Testis (tissue), 2 donors: ENCODE measurements around the gene SPPL2B.
"Not testable (repeated sequence)": the region's sequence is repeated elsewhere in the genome, so short reads cannot be mapped to it uniquely, and the experiment has no call there.

Experiments used
- POLR2A ChIP-seq: fragments of 450-650 bp; IDR thresholded peaks from one replicate; pipeline ENCODE4 v1.6.1; 2017; ENCODE audit warnings: antibody characterized with exemption, mild to moderate bottlenecking, moderate library complexity
- TF ChIP-seq, protein P1 (sequence below), 3 experiments: fragments of 450-650 bp in 2 of 3; fragments of 200-600 bp in 1 of 3; sonication (generic) in 1 of 3; IDR thresholded peaks; one replicate each; pipeline ENCODE4 v1.5.1; 2016 to 2019; ENCODE audit warnings: antibody characterized with exemption in 3 of 3, mild to moderate bottlenecking in 2 of 3, moderate library complexity in 1 of 3

DNA sequence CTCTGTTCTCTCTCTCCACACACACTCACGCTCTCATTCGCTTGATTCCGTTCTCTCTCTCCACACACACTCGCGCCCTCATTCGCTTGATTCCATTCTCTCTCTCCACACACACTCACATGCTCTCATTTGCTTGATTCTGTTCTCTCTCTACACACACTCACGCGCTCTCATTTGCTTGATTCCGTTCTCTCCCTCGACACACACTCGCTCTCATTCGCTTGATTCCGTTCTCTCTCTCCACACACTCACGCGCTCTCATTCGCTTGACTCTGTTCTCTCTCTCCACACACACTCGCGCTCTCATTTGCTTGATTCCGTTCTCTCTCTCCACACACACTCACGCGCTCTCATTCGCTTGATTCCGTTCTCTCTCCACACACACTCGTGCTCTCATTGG lies 21.3 kb downstream of the SPPL2B start:
- TF ChIP-seq, protein P1, sequence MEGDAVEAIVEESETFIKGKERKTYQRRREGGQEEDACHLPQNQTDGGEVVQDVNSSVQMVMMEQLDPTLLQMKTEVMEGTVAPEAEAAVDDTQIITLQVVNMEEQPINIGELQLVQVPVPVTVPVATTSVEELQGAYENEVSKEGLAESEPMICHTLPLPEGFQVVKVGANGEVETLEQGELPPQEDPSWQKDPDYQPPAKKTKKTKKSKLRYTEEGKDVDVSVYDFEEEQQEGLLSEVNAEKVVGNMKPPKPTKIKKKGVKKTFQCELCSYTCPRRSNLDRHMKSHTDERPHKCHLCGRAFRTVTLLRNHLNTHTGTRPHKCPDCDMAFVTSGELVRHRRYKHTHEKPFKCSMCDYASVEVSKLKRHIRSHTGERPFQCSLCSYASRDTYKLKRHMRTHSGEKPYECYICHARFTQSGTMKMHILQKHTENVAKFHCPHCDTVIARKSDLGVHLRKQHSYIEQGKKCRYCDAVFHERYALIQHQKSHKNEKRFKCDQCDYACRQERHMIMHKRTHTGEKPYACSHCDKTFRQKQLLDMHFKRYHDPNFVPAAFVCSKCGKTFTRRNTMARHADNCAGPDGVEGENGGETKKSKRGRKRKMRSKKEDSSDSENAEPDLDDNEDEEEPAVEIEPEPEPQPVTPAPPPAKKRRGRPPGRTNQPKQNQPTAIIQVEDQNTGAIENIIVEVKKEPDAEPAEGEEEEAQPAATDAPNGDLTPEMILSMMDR (IDR thresholded peaks at IDR 0.05) = not testable (repeated sequence)
- not testable (repeated sequence) for TF ChIP-seq POLR2A
